Skeletal muscle tissue (tissue), 4 donors: ENCODE results near the gene NELL2. TPM values are rescaled to one million over a fixed set of nuclear protein-coding genes. Genes with fewer than 3 reads are reported as not detected.

Experiments used
- H3K27ac ChIP-seq: one replicate; pipeline ENCODE4 v1.7.0; 2013; ENCODE audit warnings: mild to moderate bottlenecking, low read depth, low read length, inconsistent platforms
- H3K27me3 ChIP-seq, 3 donors: one replicate each; pipeline ENCODE4 v1.7.0; 2013; ENCODE audit warnings: low read length in 3 of 3; ENCODE audit not compliant: control insufficient read depth in 3 of 3, insufficient read depth in 3 of 3
- H3K36me3 ChIP-seq, 3 donors: one replicate each; pipeline ENCODE4 v1.7.0; 2013; ENCODE audit warnings: low read length in 3 of 3; ENCODE audit not compliant: control insufficient read depth in 3 of 3, insufficient read depth in 3 of 3
- H3K4me1 ChIP-seq, 3 donors: one replicate each; pipeline ENCODE4 v1.7.0; 2013; ENCODE audit warnings: low read length in 3 of 3, mild to moderate bottlenecking in 3 of 3; ENCODE audit not compliant: control insufficient read depth in 3 of 3, insufficient read depth in 3 of 3
- H3K4me3 ChIP-seq, 3 donors: one replicate each; pipeline ENCODE4 v1.7.0; 2013; ENCODE audit warnings: low read length in 3 of 3
- H3K9ac ChIP-seq, 3 donors: one replicate each; pipeline ENCODE4 v1.7.0; 2013; ENCODE audit warnings: low read length in 3 of 3, mild to moderate bottlenecking in 3 of 3, moderate library complexity in 2 of 3, low read depth in 1 of 3
- H3K9me3 ChIP-seq, 3 donors: one replicate each; pipeline ENCODE4 v1.7.0; 2013; ENCODE audit warnings: low read length in 3 of 3; ENCODE audit not compliant: control insufficient read depth in 3 of 3
- total RNA-seq: library from RNA; depleted of rRNA; stranded (reverse); fragments of >200 nt; gene quantifications from one replicate; pipeline ENCODE4 v1.2.3, GENCODE V29; 2014
- donor health status: Osteomylitis.

Gene NELL2
- total RNA-seq, 1 donor from 2014 or later, result 1.0 TPM

- no peak overlapping the region for H3K4me3 ChIP-seq
- no peaks in the 10 kb centered on the region for H3K27me3 ChIP-seq
- no peak overlapping the region for H3K27ac ChIP-seq
- H3K4me1 ChIP-seq, result no peaks in the 10 kb centered on the region
- H3K9ac ChIP-seq, result no peak overlapping the region
- H3K36me3 ChIP-seq, result no peaks in the 10 kb centered on the region
- H3K9me3 ChIP-seq, result no peaks in the 10 kb centered on the region
These were observed 366.0 kb downstream of the NELL2 start for GRCh38 chr12:44510076-44510475.

DNA sequence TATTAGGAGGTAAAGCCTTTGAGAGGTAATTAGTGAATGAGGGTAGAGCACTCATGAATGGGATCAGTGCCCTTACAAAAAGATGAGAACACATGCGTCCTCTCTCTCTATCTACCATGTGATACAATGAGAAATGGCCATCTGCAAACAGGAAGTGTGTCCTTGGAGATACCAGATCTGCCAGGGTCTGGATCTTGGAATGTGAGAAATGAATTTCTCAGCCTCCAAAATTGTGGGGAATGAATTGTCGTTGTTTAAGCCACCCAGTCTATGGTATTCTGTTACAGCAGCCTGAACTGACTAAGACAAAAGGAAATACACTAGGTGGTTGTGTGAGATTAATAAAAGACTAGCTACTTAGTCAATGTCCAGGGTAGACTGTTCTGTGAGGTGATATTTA lies 366.6 kb downstream of the NELL2 start:
- H3K9me3 ChIP-seq, result no peaks in the 10 kb centered on the region
- H3K27ac ChIP-seq, result no peak overlapping the region
- H3K9ac ChIP-seq, result no peak overlapping the region
- H3K4me3 ChIP-seq, result no peak overlapping the region
- no peaks in the 10 kb centered on the region for H3K36me3 ChIP-seq
- H3K4me1 ChIP-seq, result no peaks in the 10 kb centered on the region
- no peaks in the 10 kb centered on the region for H3K27me3 ChIP-seq

GRCh38 chr12:44507461-44507860 lies 368.7 kb downstream of the NELL2 start:
- H3K4me3 ChIP-seq, result no peak overlapping the region
- no peak overlapping the region for H3K9ac ChIP-seq
- H3K27ac ChIP-seq, result no peak overlapping the region
- H3K36me3 ChIP-seq, result no peaks in the 10 kb centered on the region
- H3K4me1 ChIP-seq, result no peaks in the 10 kb centered on the region
- no peaks in the 10 kb centered on the region for H3K27me3 ChIP-seq
- H3K9me3 ChIP-seq, result no peaks in the 10 kb centered on the region

GRCh38 chr12:44504799-44505198 lies 371.3 kb downstream of the NELL2 start:
- H3K4me1 ChIP-seq, result no peaks in the 10 kb centered on the region
- H3K36me3 ChIP-seq, result no peaks in the 10 kb centered on the region
- H3K27ac ChIP-seq, result no peak overlapping the region
- H3K4me3 ChIP-seq, result no peak overlapping the region
- H3K9ac ChIP-seq, result no peak overlapping the region
- H3K9me3 ChIP-seq, result no peaks in the 10 kb centered on the region
- H3K27me3 ChIP-seq, result no peaks in the 10 kb centered on the region

GRCh38 chr12:44503329-44503728 lies 372.8 kb downstream of the NELL2 start:
- no peaks in the 10 kb centered on the region for H3K36me3 ChIP-seq
- no peak overlapping the region for H3K27ac ChIP-seq
- no peaks in the 10 kb centered on the region for H3K27me3 ChIP-seq
- H3K9me3 ChIP-seq, result no peaks in the 10 kb centered on the region
- H3K9ac ChIP-seq, result no peak overlapping the region
- H3K4me3 ChIP-seq, result no peak overlapping the region
- H3K4me1 ChIP-seq, result no peaks in the 10 kb centered on the region

DNA sequence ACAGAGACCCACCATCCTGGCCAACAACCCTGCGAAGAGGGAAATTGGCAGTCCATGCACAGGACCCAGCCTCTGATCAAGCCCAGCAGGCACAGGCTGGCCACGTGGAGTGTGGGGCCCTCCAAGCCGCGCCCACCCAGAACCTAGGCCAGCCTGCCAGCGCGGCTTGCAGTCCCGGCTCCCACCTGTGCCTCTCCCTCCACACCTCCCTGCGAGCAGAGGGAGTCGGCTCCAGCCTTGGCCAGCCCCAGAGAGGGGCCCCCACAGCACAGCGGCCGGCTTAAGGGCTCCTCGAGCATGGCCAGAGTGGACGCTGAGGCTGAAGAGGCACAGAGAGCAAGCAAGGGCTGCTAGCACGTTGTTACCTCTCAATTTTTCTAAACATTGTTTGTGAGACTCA lies 373.4 kb downstream of the NELL2 start:
- H3K4me3 ChIP-seq, result no peak overlapping the region
- H3K36me3 ChIP-seq, result no peaks in the 10 kb centered on the region
- H3K4me1 ChIP-seq, result no peaks in the 10 kb centered on the region
- no peak overlapping the region for H3K27ac ChIP-seq
- H3K27me3 ChIP-seq, result no peaks in the 10 kb centered on the region
- H3K9ac ChIP-seq, result no peak overlapping the region
- H3K9me3 ChIP-seq, result no peaks in the 10 kb centered on the region

GRCh38 chr12:44500423-44500822 lies 375.7 kb downstream of the NELL2 start:
- no peak overlapping the region for H3K4me3 ChIP-seq
- H3K36me3 ChIP-seq, result no peaks in the 10 kb centered on the region
- no peaks in the 10 kb centered on the region for H3K27me3 ChIP-seq
- H3K4me1 ChIP-seq, result no peaks in the 10 kb centered on the region
- no peak overlapping the region for H3K9ac ChIP-seq
- no peaks in the 10 kb centered on the region for H3K9me3 ChIP-seq
- no peak overlapping the region for H3K27ac ChIP-seq

DNA sequence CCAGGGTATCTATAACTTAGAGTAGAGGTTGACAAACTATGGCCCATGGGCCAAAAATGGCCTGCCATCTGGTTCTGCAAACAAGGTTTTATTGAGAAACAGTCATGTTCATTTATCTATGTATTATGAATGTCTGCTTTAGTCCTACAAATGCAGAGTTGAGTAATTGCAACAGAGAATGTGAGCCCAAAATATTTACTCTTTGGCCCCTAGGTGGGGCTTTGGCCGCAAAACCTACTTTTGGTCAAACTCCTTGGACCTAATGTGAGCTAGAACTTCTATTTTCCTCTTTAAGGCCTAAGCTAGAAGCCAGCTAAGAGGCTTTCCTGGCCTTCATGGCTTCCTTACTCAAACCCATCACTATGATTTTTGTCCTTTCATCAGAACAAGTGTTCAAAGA lies 379.1 kb downstream of the NELL2 start:
- no peak overlapping the region for H3K27ac ChIP-seq
- H3K36me3 ChIP-seq, result no peaks in the 10 kb centered on the region
- no peaks in the 10 kb centered on the region for H3K4me1 ChIP-seq
- no peaks in the 10 kb centered on the region for H3K9me3 ChIP-seq
- no peak overlapping the region for H3K9ac ChIP-seq
- no peak overlapping the region for H3K4me3 ChIP-seq
- H3K27me3 ChIP-seq, result no peaks in the 10 kb centered on the region

DNA sequence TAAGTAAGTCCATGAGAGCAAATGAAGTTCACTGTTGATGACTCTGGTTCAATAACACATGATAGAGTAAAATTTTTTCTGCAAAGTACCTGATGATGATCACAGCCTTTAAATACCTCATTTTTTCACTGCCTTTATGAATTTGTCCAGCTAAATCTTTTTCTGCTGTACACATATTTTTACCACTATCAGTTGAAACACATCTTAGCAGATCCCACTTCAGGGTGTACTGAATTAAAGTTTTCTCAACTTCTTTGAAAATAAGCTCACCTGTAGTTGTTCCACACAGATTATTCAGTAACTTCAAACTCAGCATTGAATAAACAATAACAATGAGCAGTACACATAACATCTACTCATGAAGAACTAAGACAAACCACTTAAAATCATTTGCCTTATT lies 385.9 kb downstream of the NELL2 start:
- Histone ChIP-seq H3K9ac (no peak overlapping the region), H3K4me3 (no peak overlapping the region), H3K9me3 (no peaks in the 10 kb centered on the region), H3K27me3 (no peaks in the 10 kb centered on the region), H3K36me3 (no peaks in the 10 kb centered on the region), H3K27ac (no peak overlapping the region), H3K4me1 (no peaks in the 10 kb centered on the region)

DNA sequence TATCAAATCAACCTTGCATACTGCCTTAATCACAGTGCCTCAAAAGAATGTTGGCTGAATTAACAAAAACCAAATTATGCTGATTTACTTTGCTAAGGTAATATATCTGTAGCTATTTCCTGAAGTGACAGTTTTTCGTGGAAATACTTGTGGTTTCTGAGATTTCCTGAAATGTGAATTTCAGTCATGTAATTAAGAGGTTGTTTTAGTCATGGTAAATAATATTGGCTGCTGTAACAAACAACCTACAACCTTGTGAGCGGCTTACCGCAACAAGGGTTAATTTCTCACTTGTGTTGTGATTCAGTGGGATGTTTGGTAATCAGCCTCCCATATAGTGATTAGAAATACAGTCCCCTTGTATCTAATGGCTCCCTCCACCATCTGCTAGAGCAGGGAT lies 387.9 kb downstream of the NELL2 start:
- no peaks in the 10 kb centered on the region for H3K27me3 ChIP-seq

DNA sequence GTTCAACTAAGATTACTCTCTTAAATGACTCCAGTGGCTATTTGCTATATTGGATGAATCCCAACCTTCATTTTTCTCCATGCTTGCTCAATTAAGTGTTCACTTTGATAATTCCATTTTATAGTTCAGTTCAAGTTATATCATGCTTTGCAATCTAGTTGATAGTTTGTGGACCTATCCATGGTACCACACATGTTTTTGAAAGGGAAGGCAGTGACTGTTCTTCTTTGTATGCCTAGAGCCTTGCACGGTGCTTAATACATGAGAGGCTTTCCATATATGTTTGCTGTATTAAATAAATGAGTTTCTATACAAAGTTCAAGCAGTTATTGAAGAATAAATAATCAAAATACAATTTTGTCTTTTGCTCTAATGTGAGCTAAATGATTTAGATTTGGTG lies 391.3 kb downstream of the NELL2 start:
- Histone ChIP-seq H3K36me3 (no peaks in the 10 kb centered on the region), H3K9ac (no peak overlapping the region), H3K27ac (no peak overlapping the region), H3K9me3 (no peaks in the 10 kb centered on the region), H3K4me3 (no peak overlapping the region), H3K4me1 (no peaks in the 10 kb centered on the region), H3K27me3 (no peaks in the 10 kb centered on the region)

More for the DNA sequence above, 387.9 kb downstream of the NELL2 start:
- Histone ChIP-seq H3K27ac (no peak overlapping the region), H3K9me3 (no peaks in the 10 kb centered on the region), H3K9ac (no peak overlapping the region), H3K36me3 (no peaks in the 10 kb centered on the region), H3K4me1 (no peaks in the 10 kb centered on the region), H3K4me3 (no peak overlapping the region)
